ENCODE data around the gene XYLT2. TPM values are rescaled to one million over a fixed set of nuclear protein-coding genes. Genes with fewer than 3 reads are reported as not detected.

Gene XYLT2
- total and polyA plus RNA-seq, 2 experiments from 2014 or later: 14.2 to 44.9 TPM

DNA sequence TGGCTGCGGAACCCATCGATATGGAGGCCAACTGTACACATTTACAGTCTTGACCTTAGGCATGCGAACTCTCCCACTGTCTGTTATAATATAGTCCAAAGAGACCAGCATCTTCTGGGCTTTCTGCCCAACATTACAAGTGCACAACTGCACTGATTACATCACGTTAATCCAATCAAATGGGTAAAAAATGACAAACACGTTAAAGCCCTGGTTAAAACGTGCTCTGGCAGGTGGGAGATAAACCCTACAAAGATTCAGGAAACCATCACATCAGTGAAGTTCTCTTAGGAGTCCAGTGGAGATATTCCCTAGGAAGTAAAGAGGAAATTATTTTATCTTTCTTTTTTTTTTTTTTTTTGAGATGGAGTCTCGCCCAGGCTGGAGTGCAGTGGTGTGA lies 23.7 kb upstream of the XYLT2 start:
- Histone ChIP-seq H4K20me1 (replicated peaks; ENCODE audit: insufficient read depth) (no peaks in the 10 kb centered on the region), H3K79me2 (replicated peaks; ENCODE audit: insufficient read depth) (no peaks in the 10 kb centered on the region), H3K27me3 (ENCODE audit: insufficient read depth) (no peaks in the 10 kb centered on the region), H3K27ac (ENCODE audit: low read depth) (no peak overlapping the region), H3F3A (replicated peaks; ENCODE audit: low read depth) (no peaks in the 10 kb centered on the region; the same call in 1 of the 2 replicates), H3K4me3 (no peak overlapping the region), H3K36me3 (ENCODE audit: insufficient read depth) (no peaks in the 10 kb centered on the region), H3K4me1 (ENCODE audit: insufficient read depth) (peaks cover 15% of the 10 kb centered on the region), H3K4me2 (no peak overlapping the region), H3K9me2 (ENCODE audit: insufficient read depth) (peaks cover 7% of the 10 kb centered on the region; the same call in 1 of the 2 replicates), H2AFZ (no peak overlapping the region)
- H3K4me1 Mint-ChIP-seq: no peaks in the 10 kb centered on the region
- no peaks in the 10 kb centered on the region for H3K9me3 Mint-ChIP-seq
- ATAC-seq (no peak), DNase-seq (ENCODE audit: low spot score) (no peak)
- TF ChIP-seq, protein P1, sequence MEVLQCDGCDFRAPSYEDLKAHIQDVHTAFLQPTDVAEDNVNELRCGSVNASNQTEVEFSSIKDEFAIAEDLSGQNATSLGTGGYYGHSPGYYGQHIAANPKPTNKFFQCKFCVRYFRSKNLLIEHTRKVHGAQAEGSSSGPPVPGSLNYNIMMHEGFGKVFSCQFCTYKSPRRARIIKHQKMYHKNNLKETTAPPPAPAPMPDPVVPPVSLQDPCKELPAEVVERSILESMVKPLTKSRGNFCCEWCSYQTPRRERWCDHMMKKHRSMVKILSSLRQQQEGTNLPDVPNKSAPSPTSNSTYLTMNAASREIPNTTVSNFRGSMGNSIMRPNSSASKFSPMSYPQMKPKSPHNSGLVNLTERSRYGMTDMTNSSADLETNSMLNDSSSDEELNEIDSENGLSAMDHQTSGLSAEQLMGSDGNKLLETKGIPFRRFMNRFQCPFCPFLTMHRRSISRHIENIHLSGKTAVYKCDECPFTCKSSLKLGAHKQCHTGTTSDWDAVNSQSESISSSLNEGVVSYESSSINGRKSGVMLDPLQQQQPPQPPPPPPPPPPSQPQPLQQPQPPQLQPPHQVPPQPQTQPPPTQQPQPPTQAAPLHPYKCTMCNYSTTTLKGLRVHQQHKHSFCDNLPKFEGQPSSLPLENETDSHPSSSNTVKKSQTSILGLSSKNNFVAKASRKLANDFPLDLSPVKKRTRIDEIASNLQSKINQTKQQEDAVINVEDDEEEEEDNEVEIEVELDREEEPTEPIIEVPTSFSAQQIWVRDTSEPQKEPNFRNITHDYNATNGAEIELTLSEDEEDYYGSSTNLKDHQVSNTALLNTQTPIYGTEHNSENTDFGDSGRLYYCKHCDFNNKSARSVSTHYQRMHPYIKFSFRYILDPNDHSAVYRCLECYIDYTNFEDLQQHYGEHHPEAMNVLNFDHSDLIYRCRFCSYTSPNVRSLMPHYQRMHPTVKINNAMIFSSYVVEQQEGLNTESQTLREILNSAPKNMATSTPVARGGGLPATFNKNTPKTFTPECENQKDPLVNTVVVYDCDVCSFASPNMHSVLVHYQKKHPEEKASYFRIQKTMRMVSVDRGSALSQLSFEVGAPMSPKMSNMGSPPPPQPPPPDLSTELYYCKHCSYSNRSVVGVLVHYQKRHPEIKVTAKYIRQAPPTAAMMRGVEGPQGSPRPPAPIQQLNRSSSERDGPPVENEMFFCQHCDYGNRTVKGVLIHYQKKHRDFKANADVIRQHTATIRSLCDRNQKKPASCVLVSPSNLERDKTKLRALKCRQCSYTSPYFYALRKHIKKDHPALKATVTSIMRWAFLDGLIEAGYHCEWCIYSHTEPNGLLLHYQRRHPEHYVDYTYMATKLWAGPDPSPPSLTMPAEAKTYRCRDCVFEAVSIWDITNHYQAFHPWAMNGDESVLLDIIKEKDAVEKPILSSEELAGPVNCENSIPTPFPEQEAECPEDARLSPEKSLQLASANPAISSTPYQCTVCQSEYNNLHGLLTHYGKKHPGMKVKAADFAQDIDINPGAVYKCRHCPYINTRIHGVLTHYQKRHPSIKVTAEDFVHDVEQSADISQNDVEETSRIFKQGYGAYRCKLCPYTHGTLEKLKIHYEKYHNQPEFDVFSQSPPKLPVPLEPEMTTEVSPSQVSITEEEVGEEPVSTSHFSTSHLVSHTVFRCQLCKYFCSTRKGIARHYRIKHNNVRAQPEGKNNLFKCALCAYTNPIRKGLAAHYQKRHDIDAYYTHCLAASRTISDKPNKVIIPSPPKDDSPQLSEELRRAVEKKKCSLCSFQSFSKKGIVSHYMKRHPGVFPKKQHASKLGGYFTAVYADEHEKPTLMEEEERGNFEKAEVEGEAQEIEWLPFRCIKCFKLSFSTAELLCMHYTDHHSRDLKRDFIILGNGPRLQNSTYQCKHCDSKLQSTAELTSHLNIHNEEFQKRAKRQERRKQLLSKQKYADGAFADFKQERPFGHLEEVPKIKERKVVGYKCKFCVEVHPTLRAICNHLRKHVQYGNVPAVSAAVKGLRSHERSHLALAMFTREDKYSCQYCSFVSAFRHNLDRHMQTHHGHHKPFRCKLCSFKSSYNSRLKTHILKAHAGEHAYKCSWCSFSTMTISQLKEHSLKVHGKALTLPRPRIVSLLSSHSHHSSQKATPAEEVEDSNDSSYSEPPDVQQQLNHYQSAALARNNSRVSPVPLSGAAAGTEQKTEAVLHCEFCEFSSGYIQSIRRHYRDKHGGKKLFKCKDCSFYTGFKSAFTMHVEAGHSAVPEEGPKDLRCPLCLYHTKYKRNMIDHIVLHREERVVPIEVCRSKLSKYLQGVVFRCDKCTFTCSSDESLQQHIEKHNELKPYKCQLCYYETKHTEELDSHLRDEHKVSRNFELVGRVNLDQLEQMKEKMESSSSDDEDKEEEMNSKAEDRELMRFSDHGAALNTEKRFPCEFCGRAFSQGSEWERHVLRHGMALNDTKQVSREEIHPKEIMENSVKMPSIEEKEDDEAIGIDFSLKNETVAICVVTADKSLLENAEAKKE (CRISPR knock-in tag; IDR thresholded peaks at IDR 0.05): no peak
- TF ChIP-seq, protein P2, sequence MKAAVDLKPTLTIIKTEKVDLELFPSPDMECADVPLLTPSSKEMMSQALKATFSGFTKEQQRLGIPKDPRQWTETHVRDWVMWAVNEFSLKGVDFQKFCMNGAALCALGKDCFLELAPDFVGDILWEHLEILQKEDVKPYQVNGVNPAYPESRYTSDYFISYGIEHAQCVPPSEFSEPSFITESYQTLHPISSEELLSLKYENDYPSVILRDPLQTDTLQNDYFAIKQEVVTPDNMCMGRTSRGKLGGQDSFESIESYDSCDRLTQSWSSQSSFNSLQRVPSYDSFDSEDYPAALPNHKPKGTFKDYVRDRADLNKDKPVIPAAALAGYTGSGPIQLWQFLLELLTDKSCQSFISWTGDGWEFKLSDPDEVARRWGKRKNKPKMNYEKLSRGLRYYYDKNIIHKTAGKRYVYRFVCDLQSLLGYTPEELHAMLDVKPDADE (IDR thresholded peaks at IDR 0.05): no peak
- TF ChIP-seq CREB1 (CRISPR knock-in tag; IDR thresholded peaks at IDR 0.05; ENCODE audit: low read depth) (no peak), POLR2AphosphoS5 (IDR thresholded peaks at IDR 0.05; ENCODE audit: low read depth) (no peak), STAT1 (IDR thresholded peaks at IDR 0.05; ENCODE audit: unreplicated experiment) (no peak), EZH2phosphoT487 (IDR thresholded peaks at IDR 0.05; ENCODE audit: unreplicated experiment) (no peak), ZNF331 (CRISPR knock-in tag; IDR thresholded peaks at IDR 0.05; ENCODE audit: low read depth) (no peak), NANOG (IDR thresholded peaks at IDR 0.05; ENCODE audit: borderline replicate concordance) (no peak), CTCF (conservative IDR thresholded peaks at IDR 0.05; ENCODE audit: low read depth in 2 of 2) (no peak), EZH2 (IDR thresholded peaks at IDR 0.05; ENCODE audit: low read depth, unreplicated experiment) (no peak), JUNB (IDR thresholded peaks at IDR 0.05; ENCODE audit: unreplicated experiment) (no peak)
- TF ChIP-seq, protein P3, sequence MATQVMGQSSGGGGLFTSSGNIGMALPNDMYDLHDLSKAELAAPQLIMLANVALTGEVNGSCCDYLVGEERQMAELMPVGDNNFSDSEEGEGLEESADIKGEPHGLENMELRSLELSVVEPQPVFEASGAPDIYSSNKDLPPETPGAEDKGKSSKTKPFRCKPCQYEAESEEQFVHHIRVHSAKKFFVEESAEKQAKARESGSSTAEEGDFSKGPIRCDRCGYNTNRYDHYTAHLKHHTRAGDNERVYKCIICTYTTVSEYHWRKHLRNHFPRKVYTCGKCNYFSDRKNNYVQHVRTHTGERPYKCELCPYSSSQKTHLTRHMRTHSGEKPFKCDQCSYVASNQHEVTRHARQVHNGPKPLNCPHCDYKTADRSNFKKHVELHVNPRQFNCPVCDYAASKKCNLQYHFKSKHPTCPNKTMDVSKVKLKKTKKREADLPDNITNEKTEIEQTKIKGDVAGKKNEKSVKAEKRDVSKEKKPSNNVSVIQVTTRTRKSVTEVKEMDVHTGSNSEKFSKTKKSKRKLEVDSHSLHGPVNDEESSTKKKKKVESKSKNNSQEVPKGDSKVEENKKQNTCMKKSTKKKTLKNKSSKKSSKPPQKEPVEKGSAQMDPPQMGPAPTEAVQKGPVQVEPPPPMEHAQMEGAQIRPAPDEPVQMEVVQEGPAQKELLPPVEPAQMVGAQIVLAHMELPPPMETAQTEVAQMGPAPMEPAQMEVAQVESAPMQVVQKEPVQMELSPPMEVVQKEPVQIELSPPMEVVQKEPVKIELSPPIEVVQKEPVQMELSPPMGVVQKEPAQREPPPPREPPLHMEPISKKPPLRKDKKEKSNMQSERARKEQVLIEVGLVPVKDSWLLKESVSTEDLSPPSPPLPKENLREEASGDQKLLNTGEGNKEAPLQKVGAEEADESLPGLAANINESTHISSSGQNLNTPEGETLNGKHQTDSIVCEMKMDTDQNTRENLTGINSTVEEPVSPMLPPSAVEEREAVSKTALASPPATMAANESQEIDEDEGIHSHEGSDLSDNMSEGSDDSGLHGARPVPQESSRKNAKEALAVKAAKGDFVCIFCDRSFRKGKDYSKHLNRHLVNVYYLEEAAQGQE (IDR thresholded peaks at IDR 0.05; ENCODE audit: unreplicated experiment): no peak
- H3K36me3 Mint-ChIP-seq (ENCODE audit: low read depth): no peaks in the 10 kb centered on the region
- no peak overlapping the region for H3K4me3 Mint-ChIP-seq
- no peak overlapping the region for H3K27ac Mint-ChIP-seq
- peaks cover 3% of the 10 kb centered on the region for H3K27me3 Mint-ChIP-seq (ENCODE audit: insufficient read depth, low read depth, poor library complexity)
